Loucy (cell line): Measurements from ENCODE around the gene ATP5PF.

Experiments used
- H2AFZ ChIP-seq: fragments of 200-600 bp; sonication (generic); 2 replicates; pipeline ENCODE4 v1.6.0; 2016; ENCODE audit warnings: antibody characterized with exemption, mild to moderate bottlenecking, low read length, moderate library complexity
- H3F3A ChIP-seq: fragments of 200-600 bp; 2 replicates; pipeline ENCODE4 v1.6.0; 2016; ENCODE audit warnings: antibody characterized with exemption, low read depth, mild to moderate bottlenecking
- H3K27me3 ChIP-seq: fragments of 200-600 bp; sonication (generic); 2 replicates; pipeline ENCODE4 v1.6.1; 2014; ENCODE audit warnings: low read length, mild to moderate bottlenecking; ENCODE audit not compliant: insufficient read depth, poor library complexity, severe bottlenecking
- H3K36me3 ChIP-seq: fragments of 200-600 bp; sonication (generic); 2 replicates; pipeline ENCODE4 v1.6.1; 2016; ENCODE audit warnings: low read length; ENCODE audit not compliant: insufficient read depth
- H3K4me1 ChIP-seq: fragments of 200-600 bp; sonication (generic); 2 replicates; pipeline ENCODE4 v1.5.1; 2014; ENCODE audit warnings: low read length, mild to moderate bottlenecking; ENCODE audit not compliant: insufficient read depth, poor library complexity, severe bottlenecking
- H3K4me2 ChIP-seq: fragments of 200-600 bp; sonication (generic); 2 replicates; pipeline ENCODE4 v1.6.0; 2014; ENCODE audit warnings: antibody characterized with exemption, low read length, low read depth, mild to moderate bottlenecking; ENCODE audit not compliant: poor library complexity, severe bottlenecking
- H3K4me3 ChIP-seq: fragments of 200-600 bp; sonication (generic); 2 replicates; pipeline ENCODE4 v1.5.1; 2014; ENCODE audit warnings: low read length, mild to moderate bottlenecking, mixed read lengths; ENCODE audit not compliant: poor library complexity, severe bottlenecking
- H3K79me2 ChIP-seq: fragments of 200-600 bp; sonication (generic); 2 replicates; pipeline ENCODE4 v1.6.1; 2014; ENCODE audit warnings: low read length; ENCODE audit not compliant: insufficient read depth
- H3K9ac ChIP-seq: fragments of 200-600 bp; sonication (generic); 2 replicates; pipeline ENCODE4 v1.6.0; 2014; ENCODE audit warnings: mild to moderate bottlenecking, low read depth, low read length, moderate library complexity; ENCODE audit not compliant: poor library complexity, severe bottlenecking
- H3K9me2 ChIP-seq: fragments of 200-600 bp; sonication (generic); replicated peaks from 2 replicates; pipeline ENCODE4 v1.6.1; 2016; ENCODE audit warnings: low read depth, low read length, mixed read lengths
- H3K9me3 ChIP-seq: fragments of 200-600 bp; sonication (generic); 2 replicates; pipeline ENCODE4 v1.6.1; 2014; ENCODE audit warnings: mild to moderate bottlenecking, antibody characterized with exemption, low read length, low read depth; ENCODE audit not compliant: insufficient read depth
- H4K20me1 ChIP-seq: fragments of 200-600 bp; sonication (generic); 2 replicates; pipeline ENCODE4 v1.6.0; 2014; ENCODE audit warnings: antibody characterized with exemption, low read length, mild to moderate bottlenecking; ENCODE audit not compliant: insufficient read depth, poor library complexity, severe bottlenecking
- EZH2phosphoT487 ChIP-seq: fragments of 200-600 bp; IDR thresholded peaks from 2 replicates; pipeline ENCODE4 v1.6.1; 2018; ENCODE audit warnings: antibody characterized with exemption, mild to moderate bottlenecking, moderate library complexity, borderline replicate concordance
- TF ChIP-seq, protein P1 (sequence below): fragments of 200-600 bp; sonication (generic); conservative IDR thresholded peaks from 2 replicates; pipeline ENCODE4 v1.5.1; 2014; ENCODE audit warnings: mild to moderate bottlenecking, antibody characterized with exemption, low read length

The ATP5PF gene

GRCh38 chr21:25676451-25676850 is 58.3 kb downstream of the ATP5PF start:
- H2AFZ ChIP-seq = no peak overlapping the region
- H3F3A ChIP-seq = no peaks in the 10 kb centered on the region
- no peak overlapping the region for H3K4me2 ChIP-seq
- H3K27me3 ChIP-seq = no peaks in the 10 kb centered on the region
- no peak overlapping the region for H3K9ac ChIP-seq
- no peaks in the 10 kb centered on the region for H3K36me3 ChIP-seq
- no peaks in the 10 kb centered on the region for H4K20me1 ChIP-seq
- TF ChIP-seq, protein P1, sequence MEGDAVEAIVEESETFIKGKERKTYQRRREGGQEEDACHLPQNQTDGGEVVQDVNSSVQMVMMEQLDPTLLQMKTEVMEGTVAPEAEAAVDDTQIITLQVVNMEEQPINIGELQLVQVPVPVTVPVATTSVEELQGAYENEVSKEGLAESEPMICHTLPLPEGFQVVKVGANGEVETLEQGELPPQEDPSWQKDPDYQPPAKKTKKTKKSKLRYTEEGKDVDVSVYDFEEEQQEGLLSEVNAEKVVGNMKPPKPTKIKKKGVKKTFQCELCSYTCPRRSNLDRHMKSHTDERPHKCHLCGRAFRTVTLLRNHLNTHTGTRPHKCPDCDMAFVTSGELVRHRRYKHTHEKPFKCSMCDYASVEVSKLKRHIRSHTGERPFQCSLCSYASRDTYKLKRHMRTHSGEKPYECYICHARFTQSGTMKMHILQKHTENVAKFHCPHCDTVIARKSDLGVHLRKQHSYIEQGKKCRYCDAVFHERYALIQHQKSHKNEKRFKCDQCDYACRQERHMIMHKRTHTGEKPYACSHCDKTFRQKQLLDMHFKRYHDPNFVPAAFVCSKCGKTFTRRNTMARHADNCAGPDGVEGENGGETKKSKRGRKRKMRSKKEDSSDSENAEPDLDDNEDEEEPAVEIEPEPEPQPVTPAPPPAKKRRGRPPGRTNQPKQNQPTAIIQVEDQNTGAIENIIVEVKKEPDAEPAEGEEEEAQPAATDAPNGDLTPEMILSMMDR = no peak
- TF ChIP-seq EZH2phosphoT487 = no peak
- H3K4me1 ChIP-seq = no peaks in the 10 kb centered on the region
- no peaks in the 10 kb centered on the region for H3K79me2 ChIP-seq
- H3K4me3 ChIP-seq = no peak overlapping the region
- no peaks in the 10 kb centered on the region for H3K9me3 ChIP-seq
- no peaks in the 10 kb centered on the region for H3K9me2 ChIP-seq
